GM19468 (cell line): Measurements from ENCODE around the gene RPL18.
"Not testable (repeated sequence)": the region's sequence is repeated elsewhere in the genome, so short reads cannot be mapped to it uniquely, and the experiment has no call there.

ENCODE experiments used
- ATAC-seq: cut with Tn5 transposase; IDR thresholded peaks from one replicate; pipeline ENCODE4 v1.9.1; 2021; ENCODE audit warnings: mild to moderate bottlenecking, moderate library complexity, moderate number of reproducible peaks; ENCODE audit not compliant: unreplicated experiment; ENCODE audit errors: extremely low read depth

RPL18 gene

GRCh38 chr19:48595171-48595570 is 23.8 kb downstream of the RPL18 start:
- no peak for ATAC-seq

GRCh38 chr19:48591021-48591420 is 28.0 kb downstream of the RPL18 start:
- no peak for ATAC-seq

GRCh38 chr19:48588670-48589401 is 30.1 kb downstream of the RPL18 start:
- ATAC-seq: no peak

- no peak for ATAC-seq
Observed at GRCh38 chr19:48587387-48587786, 31.6 kb downstream of the RPL18 start.

GRCh38 chr19:48582168-48582567 is 36.8 kb downstream of the RPL18 start:
- no peak for ATAC-seq

GRCh38 chr19:48578891-48579290 is 40.1 kb downstream of the RPL18 start:
- no peak for ATAC-seq

GRCh38 chr19:48577908-48578307 is 41.1 kb downstream of the RPL18 start:
- not testable (repeated sequence) for ATAC-seq

- ATAC-seq: no peak
Observed at GRCh38 chr19:48575931-48576622, 42.9 kb downstream of the RPL18 start.

GRCh38 chr19:48573163-48573505 is 45.8 kb downstream of the RPL18 start:
- no peak for ATAC-seq

GRCh38 chr19:48571378-48572162 is 47.4 kb downstream of the RPL18 start:
- no peak for ATAC-seq

GRCh38 chr19:48569814-48570213 is 49.2 kb downstream of the RPL18 start:
- ATAC-seq: no peak

GRCh38 chr19:48568345-48568886 is 50.6 kb downstream of the RPL18 start:
- no peak for ATAC-seq
